B cell (primary cell): Measurements from ENCODE around the gene ZNRF4. TPM values are rescaled to one million over a fixed set of nuclear protein-coding genes. Genes with fewer than 3 reads are reported as not detected.

Experiments
- ATAC-seq: fragments of 200-7000 bp; cut with Tn5 transposase; one replicate; pipeline ENCODE4 v1.10.0; 2021; ENCODE audit warnings: low read depth, mild to moderate bottlenecking, moderate number of reproducible peaks, moderate library complexity
- CTCF ChIA-PET: fragments of 350-600 bp; sonication (Branson Sonifier 250); formaldehyde crosslinking; loops from one replicate; lab custom pipeline; 2021; ENCODE audit warnings: antibody characterized with exemption, inconsistent platforms; lab: Charles Lee
- POLR2A ChIA-PET: fragments of 350-600 bp; sonication (Branson Sonifier 250); formaldehyde crosslinking; loops from one replicate; lab custom pipeline; 2021; ENCODE audit warnings: antibody characterized with exemption; lab: Charles Lee
- DNase-seq: peaks from one replicate; pipeline ENCODE4 v3.0.0; 2013
- H2AFZ ChIP-seq: 2 replicates; pipeline ENCODE4 v1.6.1; 2012; ENCODE audit warnings: mild to moderate bottlenecking, low read depth, low read length; ENCODE audit not compliant: insufficient read depth, poor library complexity, severe bottlenecking
- H3K27ac ChIP-seq, 2 donors: 1 replicate in 1 of 2; 2 replicates in 1 of 2; pipeline ENCODE4 v1.5.1; 2012 to 2013; ENCODE audit warnings: low read length in 2 of 2, mild to moderate bottlenecking in 2 of 2, moderate library complexity in 1 of 2
- H3K27me3 ChIP-seq, 4 experiments: fragments of 200-600 bp in 1 of 4; sonication (generic) in 1 of 4; replicated peaks in 1 of 4; 1 replicate in 2 of 4; 2 replicates in 2 of 4; pipeline versions ENCODE4 v1.6.1 to v1.7.0; 2013 to 2016; ENCODE audit warnings: low read length in 3 of 4, mild to moderate bottlenecking in 2 of 4, mixed read lengths in 1 of 4, moderate library complexity in 1 of 4; ENCODE audit not compliant: insufficient read depth in 4 of 4, control insufficient read depth in 3 of 4; ENCODE audit errors: control extremely low read depth in 1 of 4
- H3K36me3 ChIP-seq, 2 experiments: replicated peaks in 1 of 2; 1 replicate in 1 of 2; 2 replicates in 1 of 2; pipeline versions ENCODE4 v1.6.1 to v1.7.1; 2013; ENCODE audit warnings: low read length in 1 of 2; ENCODE audit not compliant: insufficient read depth in 2 of 2, control insufficient read depth in 1 of 2; ENCODE audit errors: control extremely low read depth in 1 of 2, extremely low read depth in 1 of 2
- H3K4me1 ChIP-seq, 2 donors: fragments of 200-600 bp in 1 of 2; sonication (generic) in 1 of 2; 1 replicate in 1 of 2; 2 replicates in 1 of 2; pipeline versions ENCODE4 v1.5.1 to v1.6.1; 2013 to 2017; ENCODE audit warnings: low read length in 2 of 2; ENCODE audit not compliant: control insufficient read depth in 2 of 2, insufficient read depth in 2 of 2
- H3K4me2 ChIP-seq: replicated peaks from 2 replicates; pipeline ENCODE3; 2012; ENCODE audit warnings: mild to moderate bottlenecking, low read depth, low read length; ENCODE audit not compliant: poor library complexity, severe bottlenecking
- H3K4me3 ChIP-seq, 5 experiments: fragments of 200-600 bp in 1 of 5; sonication (generic) in 1 of 5; 1 replicate in 3 of 5; 2 replicates in 2 of 5; pipeline versions ENCODE4 v1.5.1 to v1.7.0; 2011 to 2016; ENCODE audit warnings: low read length in 4 of 5, mild to moderate bottlenecking in 4 of 5, low read depth in 2 of 5, control low read depth in 1 of 5, moderate library complexity in 1 of 5; ENCODE audit not compliant: insufficient read depth in 1 of 5; ENCODE audit errors: control extremely low read depth in 1 of 5, extremely low read depth in 1 of 5
- H3K79me2 ChIP-seq: fragments of 200-600 bp; sonication (generic); one replicate; pipeline ENCODE4 v1.6.0; 2016; ENCODE audit warnings: low read length; ENCODE audit not compliant: control insufficient read depth, insufficient read depth
- H3K9ac ChIP-seq: fragments of 200-600 bp; sonication (generic); 2 replicates; pipeline ENCODE4 v1.6.1; 2017; ENCODE audit warnings: mild to moderate bottlenecking, low read length, moderate library complexity
- H3K9me3 ChIP-seq, 3 donors: one replicate each; pipeline versions ENCODE4 v1.6.1 to v1.7.1; 2013; ENCODE audit warnings: low read length in 2 of 3; ENCODE audit not compliant: control insufficient read depth in 2 of 3, insufficient read depth in 1 of 3; ENCODE audit errors: control extremely low read depth in 1 of 3
- H4K20me1 ChIP-seq: 2 replicates; pipeline ENCODE4 v1.6.0; 2012; ENCODE audit warnings: mild to moderate bottlenecking, low read length; ENCODE audit not compliant: insufficient read depth, control insufficient read depth, poor library complexity, severe bottlenecking
- H3K27ac Mint-ChIP-seq: one replicate; pipeline ENCODE4 v1.8.0; 2021; ENCODE audit warnings: mixed read lengths
- H3K27me3 Mint-ChIP-seq: one replicate; pipeline ENCODE4 v1.8.0; 2021; ENCODE audit warnings: mixed read lengths
- H3K4me1 Mint-ChIP-seq: one replicate; pipeline ENCODE4 v1.8.0; 2021; ENCODE audit warnings: mixed read lengths
- H3K4me3 Mint-ChIP-seq: one replicate; pipeline ENCODE4 v1.8.0; 2021; ENCODE audit warnings: mixed read lengths
- H3K9me3 Mint-ChIP-seq: one replicate; pipeline ENCODE4 v1.8.0; 2022; ENCODE audit warnings: mixed read lengths; ENCODE audit not compliant: insufficient read depth
- CTCF ChIP-seq: fragments of 200-600 bp; IDR thresholded peaks from one replicate; pipeline ENCODE4 v1.8.0; 2022; ENCODE audit warnings: antibody characterized with exemption, mild to moderate bottlenecking
- EZH2 ChIP-seq: IDR thresholded peaks from 2 replicates; pipeline ENCODE4 v1.6.1; 2012; ENCODE audit warnings: borderline replicate concordance, low read depth, mild to moderate bottlenecking, moderate library complexity, low read length; ENCODE audit not compliant: insufficient read depth, poor library complexity, severe bottlenecking
- WGBS: methylation state at CpG from one replicate; pipeline ENCODE4 v1.1.5; 2013; ENCODE audit warnings: missing lambda C conversion rate; ENCODE audit not compliant: insufficient coverage; 5-methylcytosine and 5-hydroxymethylcytosine counted together
- intact Hi-C: fragments of 100-400 bp; cut with micrococcal nuclease; formaldehyde crosslinking; loops from one replicate; pipeline ENCODE4 v1.10.0; 2022
- polyA plus RNA-seq: library from polyadenylated mRNA; depleted of rRNA; stranded (reverse); fragments of >200 nt; gene quantifications from 2 replicates; pipeline ENCODE4 v1.2.3, GENCODE V29; 2012
- total RNA-seq, 2 donors: library from RNA; stranded (reverse); fragments of 120-200 nt in 1 of 2; gene quantifications; 1 replicate in 1 of 2; 2 replicates in 1 of 2; pipeline versions ENCODE4 v1.2.3 to v1.2.4, GENCODE V29; 2013 to 2022

Gene ZNRF4
- total and polyA plus RNA-seq, 2 donors (not counting 1 experiment from before 2014, with no cell fraction given) = not detected

- ATAC-seq = no peak
Measured at GRCh38 chr19:5459360-5459759, 4.1 kb downstream of the ZNRF4 start.

GRCh38 chr19:5460748-5461147, 5.5 kb downstream of the ZNRF4 start:
- Mint-ChIP-seq H3K4me3 (no peak overlapping the region), H3K9me3 (peaks cover 4% of the 10 kb centered on the region), H3K27ac (no peak overlapping the region), H3K4me1 (no peaks in the 10 kb centered on the region), H3K27me3 (peaks cover 10% of the 10 kb centered on the region)
- Histone ChIP-seq H3K79me2 (no peaks in the 10 kb centered on the region), H3K9ac (no peak overlapping the region), H3K9me3 (peaks cover 0 to 34% (median 8%) of the 10 kb centered on the region in 3 donors), H2AFZ (no peak overlapping the region), H3K36me3 (no peaks in the 10 kb centered on the region), H4K20me1 (no peaks in the 10 kb centered on the region), H3K27ac (no peak overlapping the region), H3K27me3 (peaks cover 0 to 4% (median 2%) of the 10 kb centered on the region in 4 experiments), H3K4me3 (no peak overlapping the region), H3K4me2 (no peak overlapping the region), H3K4me1 (no peaks in the 10 kb centered on the region)
- ChIA-PET CTCF (no interaction called here), POLR2A (no interaction called here)
- intact Hi-C loops = no loop called here
- ATAC-seq (no peak), DNase-seq (no peak)
- no peak for TF ChIP-seq EZH2
- no peak for TF ChIP-seq CTCF
- 67% methylated on average over 3 of the region's 3 CpGs for WGBS

More at GRCh38 chr19:5459360-5459759, 4.1 kb downstream of the ZNRF4 start:
- TF ChIP-seq CTCF (no peak), EZH2 (no peak)
- no peak overlapping the region for H3K4me3 ChIP-seq
- H3K36me3 ChIP-seq = no peaks in the 10 kb centered on the region
- no peaks in the 10 kb centered on the region for H3K27me3 ChIP-seq
- CTCF ChIA-PET = no interaction called here
- POLR2A ChIA-PET = no interaction called here
- H2AFZ ChIP-seq = no peak overlapping the region
- H3K27ac Mint-ChIP-seq = no peak overlapping the region
- peaks cover 0 to 44% (median 8%) of the 10 kb centered on the region in 3 donors for H3K9me3 ChIP-seq
- intact Hi-C loops = no loop called here
- H3K9ac ChIP-seq = no peak overlapping the region
- no peak overlapping the region for H3K4me2 ChIP-seq
- H3K79me2 ChIP-seq = no peaks in the 10 kb centered on the region
- DNase-seq = no peak
- WGBS = 73% methylated on average over 3 of the region's 6 CpGs
- no peaks in the 10 kb centered on the region for H4K20me1 ChIP-seq
- no peak overlapping the region for H3K4me3 Mint-ChIP-seq
- no peaks in the 10 kb centered on the region for H3K4me1 Mint-ChIP-seq
- H3K27ac ChIP-seq = no peak overlapping the region
- peaks cover 4% of the 10 kb centered on the region for H3K27me3 Mint-ChIP-seq
- peaks cover 4% of the 10 kb centered on the region for H3K9me3 Mint-ChIP-seq
- H3K4me1 ChIP-seq = no peaks in the 10 kb centered on the region
